22Rv1 (cell line): ENCODE measurements around the gene CGB5.
"Not testable (repeated sequence)": the region's sequence is repeated elsewhere in the genome, so short reads cannot be mapped to it uniquely, and the experiment has no call there.

Source experiments
- ZFX ChIP-seq: fragments of 450-650 bp; IDR thresholded peaks from 2 replicates; pipeline ENCODE4 v1.6.1; 2017; ENCODE audit warnings: antibody characterized with exemption, borderline replicate concordance
- TF ChIP-seq, protein P1 (sequence below): fragments of 450-650 bp; IDR thresholded peaks from 2 replicates; pipeline ENCODE4 v1.5.1; 2017; ENCODE audit warnings: mild to moderate bottlenecking

DNA sequence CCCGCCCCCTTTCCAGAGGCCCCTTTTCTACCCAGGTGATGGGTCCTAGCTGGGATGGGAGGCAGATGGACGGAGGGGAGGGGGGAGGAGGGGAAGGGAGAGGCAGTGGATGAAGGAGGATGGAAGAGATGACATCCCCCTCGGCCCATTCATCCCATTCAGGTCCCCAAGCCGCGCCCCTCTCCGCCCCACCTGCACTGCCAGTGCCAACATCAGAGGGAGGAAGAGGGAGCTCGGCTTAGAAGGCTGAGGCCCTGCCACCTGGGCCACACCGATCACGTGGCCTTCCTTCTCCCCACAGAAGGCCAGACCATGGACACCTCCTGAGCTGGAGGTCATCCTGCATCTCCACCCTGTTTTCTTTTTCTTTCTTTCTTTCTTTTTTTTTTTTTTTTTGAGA, 15.0 kb upstream of the CGB5 start:
- TF ChIP-seq, protein P1, sequence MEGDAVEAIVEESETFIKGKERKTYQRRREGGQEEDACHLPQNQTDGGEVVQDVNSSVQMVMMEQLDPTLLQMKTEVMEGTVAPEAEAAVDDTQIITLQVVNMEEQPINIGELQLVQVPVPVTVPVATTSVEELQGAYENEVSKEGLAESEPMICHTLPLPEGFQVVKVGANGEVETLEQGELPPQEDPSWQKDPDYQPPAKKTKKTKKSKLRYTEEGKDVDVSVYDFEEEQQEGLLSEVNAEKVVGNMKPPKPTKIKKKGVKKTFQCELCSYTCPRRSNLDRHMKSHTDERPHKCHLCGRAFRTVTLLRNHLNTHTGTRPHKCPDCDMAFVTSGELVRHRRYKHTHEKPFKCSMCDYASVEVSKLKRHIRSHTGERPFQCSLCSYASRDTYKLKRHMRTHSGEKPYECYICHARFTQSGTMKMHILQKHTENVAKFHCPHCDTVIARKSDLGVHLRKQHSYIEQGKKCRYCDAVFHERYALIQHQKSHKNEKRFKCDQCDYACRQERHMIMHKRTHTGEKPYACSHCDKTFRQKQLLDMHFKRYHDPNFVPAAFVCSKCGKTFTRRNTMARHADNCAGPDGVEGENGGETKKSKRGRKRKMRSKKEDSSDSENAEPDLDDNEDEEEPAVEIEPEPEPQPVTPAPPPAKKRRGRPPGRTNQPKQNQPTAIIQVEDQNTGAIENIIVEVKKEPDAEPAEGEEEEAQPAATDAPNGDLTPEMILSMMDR, result not testable (repeated sequence)
- TF ChIP-seq ZFX, result not testable (repeated sequence)
